GM12878 (cell line): ENCODE data around the gene PCDHA3. TPM values are rescaled to one million over a fixed set of nuclear protein-coding genes. Genes with fewer than 3 reads are reported as not detected.

Experiments
- ATAC-seq: fragments of 200-7000 bp; cut with Tn5 transposase; 3 replicates; pipeline ENCODE4 v1.9.1; 2020; ENCODE audit warnings: mild to moderate bottlenecking, moderate library complexity
- BruUV-seq: library from RNA; stranded (reverse); fragments of 400-500 nt; replicated peaks from 2 replicates; lab custom pipeline; 2021; lab: Mats Ljungman, UMichigan
- CTCF ChIA-PET: fragments of 300-600 bp; sonication (Branson Sonifier 250); formaldehyde crosslinking; extraction: SDS; loops from one replicate; lab custom pipeline; 2021; ENCODE audit warnings: inconsistent platforms; lab: Yijun Ruan, JAX
- POLR2A ChIA-PET: fragments of 350-600 bp; formaldehyde crosslinking; extraction: SDS; loops from one replicate; lab custom pipeline; 2021; ENCODE audit warnings: inconsistent platforms; lab: Charles Lee
- RAD21 ChIA-PET: fragments of 300-600 bp; sonication (Branson Sonifier 250); formaldehyde crosslinking; loops from one replicate; lab custom pipeline; 2023; ENCODE audit warnings: antibody characterized with exemption; ENCODE audit not compliant: unreplicated experiment; lab: Charles Lee
- SMC1A ChIA-PET: fragments of 300-600 bp; sonication (Branson Sonifier 250); formaldehyde crosslinking; loops from one replicate; lab custom pipeline; 2023; ENCODE audit not compliant: unreplicated experiment, uncharacterized antibody; lab: Charles Lee
- DNase-seq: peaks from one replicate; pipeline ENCODE4 v3.0.0-alpha.2; 2011; ENCODE audit warnings: low read depth, low spot score
- FAIRE-seq: peaks from 3 replicates; lab custom pipeline; 2011; peaks lifted over from hg19 to GRCh38; lab: Jason Lieb, UNC
- H2AFZ ChIP-seq: 2 replicates; pipeline ENCODE4 v1.6.0; 2011; ENCODE audit warnings: low read depth, low read length, control low read depth; ENCODE audit not compliant: control insufficient read depth
- H3K27ac ChIP-seq: 2 replicates; pipeline ENCODE4 v1.5.1; 2011; ENCODE audit warnings: control low read depth; ENCODE audit not compliant: control insufficient read depth, insufficient read depth
- H3K27me3 ChIP-seq, 2 experiments: replicated peaks in 1 of 2; 2 replicates each; pipeline versions ENCODE4 v1.6.0 to v1.6.1; 2011; ENCODE audit warnings: low read length in 1 of 2; ENCODE audit not compliant: control insufficient read depth in 2 of 2, insufficient read depth in 2 of 2
- H3K36me3 ChIP-seq, 2 experiments: 2 replicates each; pipeline ENCODE4 v1.5.1; 2011; ENCODE audit warnings: low read length in 1 of 2; ENCODE audit not compliant: control insufficient read depth in 2 of 2, insufficient read depth in 2 of 2
- H3K4me1 ChIP-seq: 2 replicates; pipeline ENCODE4 v1.6.1; 2011; ENCODE audit warnings: mild to moderate bottlenecking, low read length, moderate library complexity, mixed read lengths; ENCODE audit not compliant: control insufficient read depth, insufficient read depth
- H3K4me2 ChIP-seq: 2 replicates; pipeline ENCODE4 v1.6.0; 2011; ENCODE audit warnings: control low read depth; ENCODE audit not compliant: control insufficient read depth, insufficient read depth
- H3K4me3 ChIP-seq: fragments of 200-600 bp; sonication (generic); 2 replicates; pipeline ENCODE4 v1.5.1; 2016
- H3K79me2 ChIP-seq: 2 replicates; pipeline ENCODE4 v1.6.0; 2011; ENCODE audit warnings: low read length; ENCODE audit not compliant: control insufficient read depth, insufficient read depth
- H3K9ac ChIP-seq: 2 replicates; pipeline ENCODE4 v1.8.0; 2011; ENCODE audit warnings: low read length, control low read depth, mixed read lengths; ENCODE audit not compliant: control insufficient read depth, insufficient read depth
- H3K9me3 ChIP-seq: replicated peaks from 3 replicates; pipeline ENCODE4 v1.5.1; 2011; ENCODE audit warnings: mild to moderate bottlenecking, low read length; ENCODE audit not compliant: control insufficient read depth, insufficient read depth
- H4K20me1 ChIP-seq: 2 replicates; pipeline ENCODE4 v1.6.0; 2011; ENCODE audit not compliant: control insufficient read depth, insufficient read depth
- ATF7 ChIP-seq: fragments of 450-650 bp; IDR thresholded peaks from 2 replicates; pipeline ENCODE4 v1.6.1; 2016; ENCODE audit warnings: low read depth, mild to moderate bottlenecking
- NFXL1 ChIP-seq: fragments of 450-650 bp; IDR thresholded peaks from 2 replicates; pipeline ENCODE4 v1.6.1; 2017; ENCODE audit warnings: antibody characterized with exemption, mild to moderate bottlenecking, borderline replicate concordance
- NKRF ChIP-seq: fragments of 450-650 bp; conservative IDR thresholded peaks from 2 replicates; pipeline ENCODE4 v1.6.1; 2017; ENCODE audit warnings: mild to moderate bottlenecking, moderate library complexity
- TAF1 ChIP-seq: IDR thresholded peaks from 2 replicates; pipeline ENCODE4 v1.6.1; 2011; ENCODE audit warnings: mild to moderate bottlenecking, low read depth, low read length, borderline replicate concordance
- TBL1XR1 ChIP-seq: IDR thresholded peaks from 2 replicates; pipeline ENCODE4 v1.6.1; 2012; ENCODE audit warnings: low read depth, low read length, improper control_type of control experiment
- ZBTB11 ChIP-seq: fragments of 450-650 bp; formaldehyde crosslinking; IDR thresholded peaks from 2 replicates; pipeline ENCODE4 v1.5.0; 2022; ENCODE audit warnings: mild to moderate bottlenecking, missing genetic modification characterization
- WGBS: methylation state at CpG from one replicate; pipeline ENCODE4 v1.1.6; 2016; ENCODE audit warnings: low lambda C conversion rate; ENCODE audit not compliant: insufficient replicate concordance, insufficient coverage; ENCODE audit errors: missing lambda C conversion rate; 5-methylcytosine and 5-hydroxymethylcytosine counted together
- in situ Hi-C: fragments of 300-500 bp; cut with MboI; formaldehyde crosslinking; loops from 9 replicates; pipeline ENCODE4 v1.14.3; 2018; ENCODE audit warnings: mixed read lengths
- intact Hi-C: fragments of 100-400 bp; cut with micrococcal nuclease; formaldehyde crosslinking; loops from one replicate; pipeline ENCODE4 v1.14.2; 2022; ENCODE audit not compliant: unreplicated experiment
- polyA plus RNA-seq, 11 experiments: library from polyadenylated mRNA; depleted of rRNA in 4 of 11; unstranded in 6 of 11; stranded (reverse) in 5 of 11; fragments of >200 nt; fragmentation: Nextera tagmentation in 4 of 11; fragmentation: Illumina TruSeq in 1 of 11; extraction: Ambion mirVana in 4 of 11; extraction: Trizol in 1 of 11; gene quantifications; 1 replicate in 1 of 11; 2 replicates in 10 of 11; pipeline versions ENCODE4 v1.2.1 to v1.2.3, GENCODE V29; 2011 to 2016; ENCODE audit warnings: inconsistent platforms in 2 of 11, missing spikeins in 2 of 11, low read depth in 1 of 11
- total RNA-seq, 4 experiments: library from RNA; depleted of rRNA in 3 of 4; stranded (reverse); fragments of >200 nt in 3 of 4; fragmentation: Illumina TruSeq in 1 of 4; extraction: Trizol in 1 of 4; gene quantifications; 2 replicates each; pipeline versions ENCODE4 v1.2.1 to v1.2.3, GENCODE V29; 2013 to 2021
- TF ChIP-seq, protein P1 (sequence below): fragments of 450-650 bp; IDR thresholded peaks from 2 replicates; pipeline ENCODE4 v1.6.1; 2017; ENCODE audit warnings: low read depth, mild to moderate bottlenecking, moderate library complexity

PCDHA3 gene
- total and polyA plus RNA-seq, 10 of the 15 experiments (the other 5 are each of a cell fraction or from before 2014, with no cell fraction given) = 0.01 to 0.04 TPM; not detected in 8

- Histone ChIP-seq H3K27ac (no peak overlapping the region), H4K20me1 (no peaks in the 10 kb centered on the region), H2AFZ (no peak overlapping the region), H3K4me2 (no peak overlapping the region), H3K9me3 (no peaks in the 10 kb centered on the region; the same call in 2 of the 3 replicates), H3K36me3 (no peaks in the 10 kb centered on the region), H3K4me3 (no peak overlapping the region), H3K79me2 (no peaks in the 10 kb centered on the region), H3K9ac (no peak overlapping the region), H3K27me3 (no peaks in the 10 kb centered on the region), H3K4me1 (no peaks in the 10 kb centered on the region)
- in situ Hi-C loops (loop anchor here (25.0 kb wide), 1 partner anchor 739 kb away; no protein-coding TSS in a partner anchor), intact Hi-C loops (no loop called here)
- 87% methylated on average over 38 of the region's 38 CpGs for WGBS
- RAD21 ChIA-PET = no interaction called here
- FAIRE-seq (no peak), DNase-seq (no peak), ATAC-seq (no peak)
- POLR2A ChIA-PET = no interaction called here
- CTCF ChIA-PET = interaction anchor here (1.5 kb wide), 1 partner anchor 22 kb away, joined by 3 read pairs; no protein-coding TSS in a partner anchor
- BruUV-seq = no TSS peak
- SMC1A ChIA-PET = no interaction called here
- no peak for TF ChIP-seq ATF7
Observed at GRCh38 chr5:140823475-140823874, 22.6 kb downstream of the PCDHA3 start.

- intact Hi-C loops (no loop called here), in situ Hi-C loops (no loop called here)
- ChIA-PET SMC1A (no interaction called here), RAD21 (no interaction called here), CTCF (no interaction called here), POLR2A (no interaction called here)
- Histone ChIP-seq H3K9me3 (no peaks in the 10 kb centered on the region; the same call in 1 of the 3 replicates), H3K27me3 (no peaks in the 10 kb centered on the region), H4K20me1 (no peaks in the 10 kb centered on the region), H3K36me3 (no peaks in the 10 kb centered on the region), H3K9ac (no peak within 1 kb of the TSS), H3K4me1 (no peaks in the 10 kb centered on the region), H3K27ac (no peak within 1 kb of the TSS), H2AFZ (no peak within 1 kb of the TSS), H3K4me3 (no peak within 1 kb of the TSS), H3K79me2 (no peaks in the 10 kb centered on the region), H3K4me2 (no peak within 1 kb of the TSS)
- DNase-seq (no peak), ATAC-seq (no peak), FAIRE-seq (no peak)
- WGBS = 46% methylated on average over 27 of the region's 27 CpGs
- no TSS peak for BruUV-seq
- TF ChIP-seq TBL1XR1 (no peak), NKRF (no peak), TAF1 (no peak), ZBTB11 (CRISPR knock-in tag) (no peak), NFXL1 (no peak)
- TF ChIP-seq, protein P1, sequence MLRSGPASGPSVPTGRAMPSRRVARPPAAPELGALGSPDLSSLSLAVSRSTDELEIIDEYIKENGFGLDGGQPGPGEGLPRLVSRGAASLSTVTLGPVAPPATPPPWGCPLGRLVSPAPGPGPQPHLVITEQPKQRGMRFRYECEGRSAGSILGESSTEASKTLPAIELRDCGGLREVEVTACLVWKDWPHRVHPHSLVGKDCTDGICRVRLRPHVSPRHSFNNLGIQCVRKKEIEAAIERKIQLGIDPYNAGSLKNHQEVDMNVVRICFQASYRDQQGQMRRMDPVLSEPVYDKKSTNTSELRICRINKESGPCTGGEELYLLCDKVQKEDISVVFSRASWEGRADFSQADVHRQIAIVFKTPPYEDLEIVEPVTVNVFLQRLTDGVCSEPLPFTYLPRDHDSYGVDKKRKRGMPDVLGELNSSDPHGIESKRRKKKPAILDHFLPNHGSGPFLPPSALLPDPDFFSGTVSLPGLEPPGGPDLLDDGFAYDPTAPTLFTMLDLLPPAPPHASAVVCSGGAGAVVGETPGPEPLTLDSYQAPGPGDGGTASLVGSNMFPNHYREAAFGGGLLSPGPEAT = no peak
Observed at GRCh38 chr5:140827704-140828361, 27.0 kb downstream of the PCDHA3 start, which contains the start of gene PCDHA6. Gene PCDHA6 (plus strand): TSS chr5:140827960. CDS start chr5:140828092, 132 bp downstream.
